NCI-H524 treated with DMSO at 0.1 percent for 48 hours (cell line): ENCODE measurements around the gene ANKRD39.
"Not testable (repeated sequence)": the region's sequence is repeated elsewhere in the genome, so short reads cannot be mapped to it uniquely, and the experiment has no call there.

ENCODE experiments used
- DNase-seq: peaks from one replicate; lab custom pipeline; 2025; lab: John Stamatoyannopoulos, UW

ANKRD39 gene

DNA sequence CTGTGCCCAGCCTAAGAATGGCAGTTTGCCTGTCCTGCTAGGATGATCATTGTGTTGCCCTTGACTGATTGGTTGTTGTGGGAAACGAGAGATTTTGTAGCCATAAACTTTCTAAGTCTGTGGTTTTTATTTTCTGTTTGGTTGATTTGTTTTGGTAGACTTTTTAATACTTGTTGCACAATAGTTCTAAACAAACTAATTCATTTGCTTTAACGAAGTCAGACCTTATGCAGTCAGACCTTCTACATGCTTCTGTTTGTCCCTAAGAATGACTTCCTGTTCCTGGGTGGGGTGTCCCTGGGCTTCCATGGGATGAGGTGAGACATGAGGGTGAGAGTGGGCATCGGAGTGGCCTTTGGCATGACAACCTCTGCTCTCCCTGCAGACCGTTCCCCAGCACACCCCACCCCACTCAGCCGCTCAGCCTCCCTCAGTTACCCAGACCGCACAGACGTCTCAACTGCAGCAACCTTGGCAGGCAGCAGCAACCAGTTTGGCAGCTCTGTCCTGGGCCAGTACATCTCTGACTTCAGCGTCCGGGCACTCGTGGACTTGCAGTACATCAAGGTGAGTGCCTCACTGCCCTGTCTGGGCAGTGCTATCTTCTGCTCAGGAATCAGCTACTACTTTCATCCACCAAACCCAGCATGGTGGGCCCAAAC is 49.5 kb downstream of the ANKRD39 start:
- no peak for DNase-seq

DNA sequence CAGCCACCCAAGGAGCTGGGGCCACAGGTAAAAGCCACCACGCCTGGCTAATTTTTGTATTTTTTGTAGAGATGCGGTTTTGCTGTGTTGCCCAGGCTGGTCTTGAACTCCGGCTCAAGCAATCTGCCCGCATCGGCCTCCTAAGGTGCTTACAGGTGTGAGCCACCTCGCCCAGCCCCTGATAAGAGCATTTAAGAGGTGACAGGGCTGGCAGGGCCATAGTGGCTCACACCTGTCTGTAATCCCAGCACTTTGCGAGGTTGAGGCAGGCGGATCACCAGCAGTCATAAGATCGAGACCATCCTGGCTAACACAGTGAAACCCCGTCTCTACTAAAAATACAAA is 50.7 kb downstream of the ANKRD39 start:
- DNase-seq = no peak

DNA sequence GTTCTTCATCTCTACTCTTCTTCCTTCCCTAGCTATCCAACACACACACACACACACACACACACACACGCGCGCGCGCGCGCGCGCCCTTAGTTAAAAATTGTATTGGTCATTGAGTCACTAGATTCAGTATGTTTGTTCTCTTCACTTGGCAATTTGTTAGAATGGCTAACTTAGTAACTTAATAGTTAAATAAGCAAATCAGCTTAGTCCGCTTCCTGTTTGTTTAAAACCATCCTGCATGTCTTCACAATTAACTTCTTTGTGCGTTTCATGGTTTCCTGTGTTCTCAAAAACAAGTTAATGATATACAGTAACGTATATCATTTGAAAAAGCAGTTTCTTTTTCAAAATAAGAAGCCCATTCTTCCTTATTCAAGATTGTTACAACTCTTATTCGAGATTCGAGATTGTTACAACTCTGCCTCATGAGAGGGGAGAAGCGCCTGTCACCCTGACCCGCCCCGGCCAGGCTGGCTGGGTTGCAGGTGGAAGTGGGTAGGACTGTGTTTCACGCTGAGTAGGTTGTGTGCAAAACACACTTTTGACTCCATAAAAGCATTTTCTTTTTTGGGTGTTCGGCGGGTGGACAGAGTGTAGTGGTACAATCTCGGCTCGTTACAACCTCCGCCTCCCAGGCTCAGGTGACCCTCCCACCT is 51.2 kb downstream of the ANKRD39 start:
- DNase-seq = no peak

DNA sequence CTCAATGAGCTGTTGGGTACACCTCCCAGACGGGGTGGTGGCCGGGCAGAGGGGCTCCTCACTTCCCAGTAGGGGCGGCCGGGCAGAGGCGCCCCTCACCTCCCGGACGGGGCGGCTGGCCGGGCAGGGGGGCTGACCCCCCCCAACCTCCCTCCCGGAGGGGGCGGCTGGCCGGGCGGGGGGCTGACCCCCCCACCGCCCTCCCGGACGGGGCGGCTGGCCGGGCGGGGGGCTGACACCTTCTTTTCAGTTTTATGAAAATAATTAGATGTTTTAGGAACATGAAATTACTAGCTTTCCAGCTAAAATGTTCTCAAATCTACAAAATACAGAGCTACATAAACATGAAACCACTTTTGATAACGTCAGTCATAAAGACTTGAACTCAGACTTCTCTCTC is 51.9 kb downstream of the ANKRD39 start:
- DNase-seq = not testable (repeated sequence)

DNA sequence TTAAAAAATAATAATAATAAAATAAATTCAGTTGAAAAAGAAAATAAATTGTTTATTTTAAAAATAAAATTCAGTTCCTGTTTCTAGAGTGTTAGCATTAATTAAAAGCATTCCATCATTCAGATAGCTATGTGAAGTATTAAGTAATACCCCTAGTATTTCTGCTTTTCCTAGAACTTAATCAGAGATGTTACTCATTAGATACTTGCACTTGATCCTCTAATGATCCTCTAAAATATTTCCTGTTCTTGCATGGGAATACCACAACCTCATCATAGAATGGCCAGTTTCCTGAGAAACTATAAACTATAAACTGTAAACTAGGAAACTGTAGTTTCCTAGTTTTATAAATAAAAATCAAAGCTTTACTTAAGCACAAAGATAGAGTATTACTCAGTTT is 52.8 kb downstream of the ANKRD39 start:
- no peak for DNase-seq

DNA sequence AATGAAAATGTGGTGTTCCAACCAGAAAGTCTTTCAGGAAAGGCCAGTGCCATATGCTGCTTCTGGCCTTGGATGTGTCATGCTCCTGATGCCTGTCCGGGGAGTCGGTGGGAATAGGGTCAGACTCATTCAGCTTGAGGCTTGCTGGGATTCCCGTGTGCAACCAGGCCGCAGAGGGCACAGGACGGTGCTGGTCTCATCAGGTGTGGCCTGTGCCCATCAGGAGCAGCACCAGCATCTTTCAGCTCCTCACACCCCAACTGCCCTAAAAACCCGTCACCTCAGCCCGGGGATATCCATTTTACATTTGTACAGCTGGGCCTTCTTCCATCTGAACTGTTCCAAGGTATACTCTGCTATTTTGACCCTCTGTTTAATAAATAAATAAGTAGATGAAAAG is 55.1 kb downstream of the ANKRD39 start:
- DNase-seq = no peak

DNA sequence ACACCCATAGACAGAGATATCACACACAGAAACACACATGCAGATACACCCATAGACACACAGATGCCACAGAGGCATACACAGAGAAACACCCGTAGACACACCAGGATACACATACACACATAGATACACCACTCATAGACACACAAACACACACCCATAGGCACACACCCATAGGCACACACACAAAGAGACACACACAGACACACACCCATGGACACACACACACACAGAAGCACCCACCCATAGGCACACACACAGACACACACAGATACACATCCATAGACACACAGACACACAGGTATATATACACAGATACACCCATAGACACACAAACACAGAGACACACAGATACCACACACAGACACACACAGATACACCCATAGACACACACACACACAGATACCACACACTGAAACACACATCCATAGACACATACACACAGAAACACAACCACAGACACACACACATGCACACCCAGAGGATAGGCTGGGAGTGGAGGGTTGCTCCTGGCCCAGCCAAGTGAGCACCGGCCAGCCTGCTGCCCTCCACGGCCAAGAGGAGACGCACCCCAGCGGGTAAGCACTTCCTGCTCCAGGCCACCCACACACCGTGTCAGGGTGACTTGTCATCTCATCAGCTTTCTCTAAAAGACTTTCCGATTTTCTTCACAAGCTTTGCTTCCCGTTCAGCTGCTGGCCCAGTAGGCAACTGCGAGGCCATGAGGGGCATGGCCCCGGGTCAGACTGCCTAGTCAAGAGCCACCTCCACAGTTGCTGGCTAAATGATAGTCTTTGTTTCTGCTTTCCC is 55.8 kb downstream of the ANKRD39 start:
- DNase-seq = no peak

DNA sequence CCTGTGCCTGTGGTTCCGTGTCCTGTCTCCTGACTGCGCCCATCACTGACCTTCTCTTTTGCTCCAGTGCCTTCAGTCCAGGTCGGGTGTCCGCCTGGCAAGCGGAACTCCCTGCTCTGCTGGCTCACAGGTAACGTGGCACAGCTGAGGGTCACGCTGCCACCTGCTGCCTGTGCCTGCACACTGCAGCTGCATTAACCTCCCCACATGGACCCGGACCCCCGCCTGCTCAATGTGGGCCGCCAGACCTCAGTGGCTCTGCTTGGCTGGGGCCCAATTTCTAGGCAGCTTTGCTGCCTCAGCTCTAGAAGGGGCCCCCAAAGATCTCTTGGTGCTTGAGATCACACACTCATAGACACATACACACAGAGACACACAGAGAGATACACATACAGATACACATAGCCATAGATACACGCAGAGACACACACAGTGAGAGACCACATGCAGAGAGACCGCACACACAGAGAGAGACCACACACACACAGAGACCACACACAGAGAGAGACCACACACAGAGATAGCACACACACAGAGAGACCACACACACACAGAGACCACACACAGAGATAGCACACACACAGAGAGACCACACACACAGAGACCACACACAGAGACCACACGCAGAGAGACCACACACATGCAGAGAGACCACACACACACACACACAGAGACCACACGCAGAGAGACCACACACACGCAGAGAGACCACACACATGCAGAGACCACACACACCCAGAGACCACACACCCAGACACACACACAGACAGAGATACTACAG is 56.6 kb downstream of the ANKRD39 start:
- DNase-seq = no peak

DNA sequence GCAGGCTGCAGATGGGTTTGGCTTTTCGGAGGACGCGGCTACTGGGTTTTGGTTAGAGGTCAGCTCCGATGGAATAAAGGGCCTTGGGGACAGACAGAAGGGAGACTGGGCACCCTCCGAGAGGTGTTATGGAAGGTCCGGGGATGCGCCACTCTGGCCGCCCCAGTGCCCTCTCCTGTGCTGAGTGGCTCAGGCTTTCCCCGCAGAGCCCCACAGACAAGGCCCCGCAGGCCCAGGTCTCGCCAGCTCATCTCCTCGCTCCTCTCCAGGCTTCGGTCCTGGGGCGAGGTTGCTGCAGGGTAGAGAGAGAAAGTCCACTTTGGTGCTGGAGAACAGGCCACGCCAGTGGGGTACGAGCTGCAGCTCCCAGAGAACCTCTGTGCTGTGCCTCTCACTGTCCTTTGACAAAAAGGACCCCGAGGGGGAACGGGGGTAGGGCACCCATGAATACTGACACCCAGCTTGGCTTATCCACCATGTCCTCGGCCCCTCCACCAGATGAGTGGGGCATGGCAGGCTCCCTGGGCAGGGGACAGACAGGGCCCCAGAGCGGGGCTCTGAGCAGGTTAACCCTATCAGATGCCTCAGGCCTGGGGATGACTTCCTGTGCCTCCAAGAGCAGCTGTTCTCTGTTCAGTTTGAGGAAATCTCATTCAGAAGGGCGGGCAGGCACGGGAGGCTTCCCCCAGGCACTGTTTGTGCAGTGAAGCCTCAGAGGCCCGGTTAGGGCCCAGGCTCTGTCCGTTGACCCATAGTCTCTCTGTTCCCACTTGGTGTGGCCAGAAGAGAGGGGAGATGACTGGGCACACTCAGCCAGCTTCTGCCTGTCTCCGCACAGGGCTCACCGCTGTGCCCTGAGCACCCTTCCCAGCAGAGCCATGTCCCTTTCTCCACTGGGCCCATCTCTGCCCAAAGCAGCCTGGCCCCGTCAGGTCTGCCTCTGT is 57.5 kb downstream of the ANKRD39 start:
- DNase-seq = no peak

DNA sequence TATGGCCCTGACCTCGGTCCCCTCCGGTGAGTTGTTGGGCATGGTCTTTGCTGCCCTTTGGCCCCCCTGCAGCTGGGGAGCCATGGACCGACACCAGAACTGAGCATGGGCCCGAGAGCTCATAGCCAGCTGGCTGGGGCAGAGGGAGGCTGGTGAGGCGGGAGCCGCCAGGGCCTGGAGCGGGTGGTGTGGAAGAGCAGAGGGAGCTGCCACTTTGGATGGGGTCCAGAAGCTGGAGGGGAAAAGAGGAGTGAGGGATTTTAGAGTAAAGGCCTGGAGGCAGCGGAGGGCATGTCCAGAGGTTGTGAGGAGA is 58.2 kb downstream of the ANKRD39 start:
- no peak for DNase-seq

DNA sequence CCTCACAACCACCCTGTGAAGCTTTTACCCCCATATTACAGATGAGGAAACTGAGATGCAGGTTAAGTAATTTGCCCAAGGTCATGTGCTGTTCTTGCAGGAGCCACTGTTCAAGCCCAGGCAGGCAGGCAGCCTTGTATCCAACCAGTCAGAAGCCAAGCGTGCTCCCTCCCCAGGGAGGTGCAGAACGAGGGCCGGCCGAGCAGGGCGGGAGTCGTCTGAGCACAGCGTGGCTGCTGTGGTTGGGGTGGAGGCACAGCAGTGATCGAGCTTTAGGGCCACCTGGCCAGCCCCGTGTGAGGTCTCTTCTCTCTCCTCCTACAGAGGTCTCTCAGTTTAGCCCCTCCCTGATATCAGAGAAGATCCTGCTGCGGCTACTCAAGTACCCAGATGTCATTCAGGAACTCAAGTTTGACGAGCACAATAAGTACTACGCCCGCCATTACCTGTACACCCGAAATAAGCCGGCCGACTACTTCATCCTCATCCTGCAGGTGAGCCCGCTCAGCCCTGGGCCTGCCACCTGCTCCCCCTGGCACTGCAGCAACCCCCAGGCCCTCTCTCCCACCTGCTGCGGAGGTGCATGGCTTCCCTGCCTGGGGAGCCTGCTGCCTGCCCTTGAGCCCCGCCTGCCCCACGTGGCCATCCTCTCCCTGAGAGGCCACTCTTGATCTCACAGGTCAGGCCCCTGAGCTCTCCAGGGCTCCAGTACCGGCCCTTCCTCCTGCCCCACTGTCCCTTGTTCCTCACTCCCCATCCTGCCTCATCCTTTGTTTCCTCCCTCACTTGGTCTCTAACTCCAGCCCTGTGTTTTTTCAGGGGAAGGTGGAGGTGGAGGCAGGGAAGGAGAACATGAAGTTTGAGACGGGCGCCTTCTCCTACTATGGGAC is 58.8 kb downstream of the ANKRD39 start:
- no peak for DNase-seq
